ENCODE measurements around the gene DACH1.

The DACH1 gene

GRCh38 chr13:71430681-71431080 is 436.3 kb downstream of the DACH1 start:
- no peak for DNase-seq (ENCODE audit: low read depth in 2 of 2, low spot score in 1 of 2)

DNA sequence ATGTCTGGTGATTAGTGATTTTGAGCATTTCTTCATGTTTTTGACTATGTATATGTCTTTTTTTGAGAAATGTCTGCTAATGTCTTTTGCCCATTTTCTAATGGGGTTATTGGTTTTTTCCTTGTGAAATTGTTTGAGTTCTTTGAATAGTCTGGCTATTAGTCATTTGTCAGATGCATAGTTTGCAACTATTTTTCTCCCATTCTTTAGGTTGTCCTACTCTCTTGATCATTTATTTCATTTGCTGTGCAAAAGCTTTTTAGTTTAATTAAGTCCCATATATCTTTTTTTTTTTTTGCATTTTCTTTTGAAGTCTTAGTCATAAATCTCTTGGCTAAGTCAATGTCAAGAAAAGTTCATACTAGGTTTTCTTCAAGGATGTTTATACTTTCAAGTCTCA is 449.8 kb downstream of the DACH1 start:
- DNase-seq (ENCODE audit: low read depth in 2 of 2, low spot score in 1 of 2) = no peak

GRCh38 chr13:71412231-71412630 is 454.8 kb downstream of the DACH1 start:
- no peak for DNase-seq (ENCODE audit: low read depth in 2 of 2, low spot score in 1 of 2)

DNA sequence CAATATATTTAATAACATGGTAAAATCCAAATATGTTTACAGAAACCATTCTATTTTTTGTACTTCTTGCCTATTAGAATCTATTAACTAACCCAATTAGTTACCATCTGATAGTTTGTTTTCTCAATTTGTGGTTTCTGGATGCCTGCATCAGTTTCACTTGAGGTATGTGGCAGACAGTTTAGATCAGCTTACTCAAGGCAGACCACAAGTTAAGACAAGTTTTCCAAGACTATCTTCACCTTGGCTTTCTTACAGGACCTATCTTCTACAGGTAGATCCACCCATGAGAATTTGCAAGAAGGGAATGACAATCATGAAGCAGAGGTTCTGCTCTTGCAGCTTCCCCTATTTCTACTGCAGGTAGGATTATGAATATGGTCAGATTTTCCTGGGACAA is 458.6 kb downstream of the DACH1 start:
- DNase-seq (ENCODE audit: low read depth in 2 of 2, low spot score in 1 of 2) = no peak

- no peak for DNase-seq (ENCODE audit: low read depth in 2 of 2, low spot score in 1 of 2)
These were observed 467.3 kb downstream of the DACH1 start for GRCh38 chr13:71399631-71400215.

- DNase-seq (ENCODE audit: low read depth in 2 of 2, low spot score in 1 of 2) = no peak
These were observed 470.9 kb downstream of the DACH1 start for GRCh38 chr13:71396149-71396548.

DNA sequence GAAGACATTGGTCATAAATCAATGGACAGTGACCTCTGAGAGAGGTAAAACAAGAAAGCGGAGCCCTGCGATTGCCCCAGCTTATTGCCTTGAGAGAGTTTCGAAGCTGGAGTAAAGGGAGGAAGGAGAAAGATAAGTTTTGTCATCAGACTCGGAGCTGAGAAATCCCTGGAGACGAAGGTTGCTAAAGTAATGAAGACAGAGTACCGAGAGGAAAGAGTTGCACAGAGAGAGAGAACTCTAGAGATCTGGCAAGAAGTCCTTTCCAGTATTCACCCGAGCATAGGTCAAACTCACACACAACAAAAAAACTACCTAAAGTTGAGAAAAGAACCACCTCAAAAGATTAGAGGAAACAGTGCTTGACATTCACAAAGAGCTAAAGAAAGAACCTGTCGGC is 472.0 kb downstream of the DACH1 start:
- DNase-seq (ENCODE audit: low read depth in 2 of 2, low spot score in 1 of 2) = no peak

GRCh38 chr13:71394176-71394575 is 472.8 kb downstream of the DACH1 start:
- no peak for DNase-seq (ENCODE audit: low read depth in 2 of 2, low spot score in 1 of 2)

All from stimulated activated CD8-positive, alpha-beta memory T cell treated with anti-CD3 and anti-CD28 coated beads, Interleukin-4, amount 100 ng/mL, for 1 hour (primary cell).